H9 (cell line): ENCODE measurements around the gene PPP5C. TPM values are rescaled to one million over a fixed set of nuclear protein-coding genes. Genes with fewer than 3 reads are reported as not detected.
"Not testable (repeated sequence)": the region's sequence is repeated elsewhere in the genome, so short reads cannot be mapped to it uniquely, and the experiment has no call there.

Experiments used
- DNase-seq: peaks from one replicate; pipeline ENCODE4 v3.0.0-alpha.2; 2017
- H2AFZ ChIP-seq: one replicate; pipeline ENCODE4 v1.6.1; 2013; ENCODE audit warnings: mild to moderate bottlenecking, low read length, control low read depth, moderate library complexity
- H2AK5ac ChIP-seq: 2 replicates; pipeline ENCODE4 v1.6.1; 2013; ENCODE audit warnings: low read length, control low read depth, mixed read lengths; ENCODE audit not compliant: insufficient read length
- H2BK120ac ChIP-seq: one replicate; pipeline ENCODE4 v1.6.1; 2013; ENCODE audit warnings: low read depth, mild to moderate bottlenecking, low read length, control low read depth, inconsistent platforms; ENCODE audit not compliant: poor library complexity, severe bottlenecking
- H2BK12ac ChIP-seq: 2 replicates; pipeline ENCODE4 v1.6.1; 2013; ENCODE audit warnings: low read length, control low read depth, mixed read lengths, low read depth; ENCODE audit not compliant: insufficient read length
- H2BK15ac ChIP-seq: 2 replicates; pipeline ENCODE4 v1.6.1; 2013; ENCODE audit warnings: low read depth, low read length, control low read depth
- H2BK20ac ChIP-seq: one replicate; pipeline ENCODE4 v1.6.1; 2013; ENCODE audit warnings: low read depth, mild to moderate bottlenecking, low read length, control low read depth, inconsistent platforms; ENCODE audit not compliant: poor library complexity, severe bottlenecking
- H2BK5ac ChIP-seq: 2 replicates; pipeline ENCODE4 v1.6.1; 2013; ENCODE audit warnings: low read length, control low read depth, mixed read lengths; ENCODE audit not compliant: insufficient read length
- H3K14ac ChIP-seq: 2 replicates; pipeline ENCODE4 v1.6.1; 2013; ENCODE audit warnings: low read length, control low read depth; ENCODE audit not compliant: insufficient read depth
- H3K18ac ChIP-seq: 2 replicates; pipeline ENCODE4 v1.6.1; 2013; ENCODE audit warnings: low read depth, mild to moderate bottlenecking, mixed read lengths, low read length, control low read depth; ENCODE audit not compliant: insufficient read length
- H3K23ac ChIP-seq: 2 replicates; pipeline ENCODE4 v1.6.1; 2013; ENCODE audit warnings: low read length, control low read depth, mixed read lengths, low read depth; ENCODE audit not compliant: insufficient read length
- H3K23me2 ChIP-seq: 2 replicates; pipeline ENCODE4 v1.6.1; 2013; ENCODE audit warnings: low read depth, mild to moderate bottlenecking, mixed read lengths, low read length, control low read depth; ENCODE audit not compliant: insufficient read length, poor library complexity, severe bottlenecking
- H3K27ac ChIP-seq: 2 replicates; pipeline ENCODE4 v1.5.1; 2013; ENCODE audit warnings: low read length, control low read depth, mixed read lengths, low read depth; ENCODE audit not compliant: insufficient read length
- H3K27me3 ChIP-seq: 2 replicates; pipeline ENCODE4 v1.6.1; 2013; ENCODE audit warnings: low read length, control low read depth, inconsistent platforms; ENCODE audit not compliant: insufficient read depth
- H3K4ac ChIP-seq: 2 replicates; pipeline ENCODE4 v1.6.1; 2013; ENCODE audit warnings: low read depth, mild to moderate bottlenecking, control low read depth, inconsistent platforms, low read length, moderate library complexity
- H3K4me1 ChIP-seq: 2 replicates; pipeline ENCODE4 v1.6.1; 2013; ENCODE audit warnings: low read length, control low read depth, inconsistent platforms; ENCODE audit not compliant: insufficient read depth
- H3K4me2 ChIP-seq: 2 replicates; pipeline ENCODE4 v1.6.1; 2013; ENCODE audit warnings: low read length, control low read depth, mixed read lengths; ENCODE audit not compliant: insufficient read length, insufficient read depth
- H3K56ac ChIP-seq: 2 replicates; pipeline ENCODE4 v1.6.1; 2013; ENCODE audit warnings: low read depth, mild to moderate bottlenecking, mixed read lengths, low read length, control low read depth; ENCODE audit not compliant: insufficient read length
- H3K79me1 ChIP-seq: 2 replicates; pipeline ENCODE4 v1.6.1; 2013; ENCODE audit warnings: low read depth, mild to moderate bottlenecking, moderate library complexity, low read length, control low read depth, inconsistent platforms; ENCODE audit not compliant: insufficient read depth, poor library complexity, severe bottlenecking
- H3K79me2 ChIP-seq: 2 replicates; pipeline ENCODE4 v1.6.1; 2013; ENCODE audit warnings: low read length, control low read depth, inconsistent platforms; ENCODE audit not compliant: insufficient read depth
- H3K9ac ChIP-seq: 2 replicates; pipeline ENCODE4 v1.6.1; 2013; ENCODE audit warnings: low read length, control low read depth, mixed read lengths; ENCODE audit not compliant: insufficient read length; ENCODE audit errors: extremely low read depth
- H3K9me3 ChIP-seq: one replicate; pipeline ENCODE4 v1.6.1; 2013; ENCODE audit warnings: low read depth, low read length, inconsistent platforms; ENCODE audit not compliant: control insufficient read depth
- H3T11ph ChIP-seq: one replicate; pipeline ENCODE4 v1.6.1; 2013; ENCODE audit warnings: mild to moderate bottlenecking, low read length, control low read depth, inconsistent platforms
- H4K20me1 ChIP-seq: one replicate; pipeline ENCODE4 v1.6.1; 2013; ENCODE audit not compliant: control insufficient read depth, insufficient read length, insufficient read depth
- H4K5ac ChIP-seq: 2 replicates; pipeline ENCODE4 v1.6.1; 2013; ENCODE audit warnings: low read depth, mild to moderate bottlenecking, mixed read lengths, low read length, control low read depth; ENCODE audit not compliant: insufficient read length
- H4K8ac ChIP-seq: replicated peaks from 2 replicates; pipeline ENCODE4 v1.6.1; 2013; ENCODE audit warnings: low read length, control low read depth, mixed read lengths, low read depth; ENCODE audit not compliant: insufficient read length
- H4K91ac ChIP-seq: 2 replicates; pipeline ENCODE4 v1.6.1; 2013; ENCODE audit warnings: low read depth, mild to moderate bottlenecking, moderate library complexity, mixed read lengths, low read length, control low read depth; ENCODE audit not compliant: insufficient read length
- H3K27ac Mint-ChIP-seq, 3 experiments: 2 replicates in 2 of 3; 3 replicates in 1 of 3; pipeline ENCODE4 v1.8.0; 2020 to 2021; ENCODE audit warnings: mixed read lengths in 3 of 3, mild to moderate bottlenecking in 1 of 3, moderate library complexity in 1 of 3
- H3K27me3 Mint-ChIP-seq: 2 replicates; pipeline ENCODE4 v1.8.0; 2021; ENCODE audit warnings: low read depth, mild to moderate bottlenecking, moderate library complexity, mixed read lengths
- H3K36me3 Mint-ChIP-seq, 3 experiments: 2 replicates in 2 of 3; 3 replicates in 1 of 3; pipeline ENCODE4 v1.8.0; 2020 to 2021; ENCODE audit warnings: low read depth in 3 of 3, mixed read lengths in 3 of 3; ENCODE audit not compliant: insufficient read depth in 1 of 3
- H3K4me1 Mint-ChIP-seq, 2 experiments: 2 replicates each; pipeline ENCODE4 v1.8.0; 2020; ENCODE audit warnings: mixed read lengths in 2 of 2
- H3K4me3 Mint-ChIP-seq, 2 experiments: 2 replicates in 1 of 2; 3 replicates in 1 of 2; pipeline ENCODE4 v1.8.0; 2020 to 2021; ENCODE audit warnings: mild to moderate bottlenecking in 2 of 2, mixed read lengths in 2 of 2, moderate library complexity in 1 of 2
- H3K9me3 Mint-ChIP-seq, 2 experiments: 2 replicates in 1 of 2; 3 replicates in 1 of 2; pipeline ENCODE4 v1.8.0; 2020; ENCODE audit warnings: mild to moderate bottlenecking in 2 of 2, mixed read lengths in 2 of 2, moderate library complexity in 1 of 2
- WGBS: extraction: QIAGEN DNeasy Blood & Tissue Kit; methylation state at CpG from one replicate; pipeline ENCODE4 v1.1.7; 2013; ENCODE audit warnings: missing lambda C conversion rate, low lambda C conversion rate, mixed read lengths; ENCODE audit not compliant: insufficient read length; ENCODE audit errors: extremely low coverage; 5-methylcytosine and 5-hydroxymethylcytosine counted together
- total RNA-seq: library from RNA; stranded (reverse); gene quantifications from 2 replicates; pipeline ENCODE4 v1.2.1, GENCODE V29; 2021

PPP5C gene
- total RNA-seq, 1 experiment from 2014 or later, result 108 TPM

DNA sequence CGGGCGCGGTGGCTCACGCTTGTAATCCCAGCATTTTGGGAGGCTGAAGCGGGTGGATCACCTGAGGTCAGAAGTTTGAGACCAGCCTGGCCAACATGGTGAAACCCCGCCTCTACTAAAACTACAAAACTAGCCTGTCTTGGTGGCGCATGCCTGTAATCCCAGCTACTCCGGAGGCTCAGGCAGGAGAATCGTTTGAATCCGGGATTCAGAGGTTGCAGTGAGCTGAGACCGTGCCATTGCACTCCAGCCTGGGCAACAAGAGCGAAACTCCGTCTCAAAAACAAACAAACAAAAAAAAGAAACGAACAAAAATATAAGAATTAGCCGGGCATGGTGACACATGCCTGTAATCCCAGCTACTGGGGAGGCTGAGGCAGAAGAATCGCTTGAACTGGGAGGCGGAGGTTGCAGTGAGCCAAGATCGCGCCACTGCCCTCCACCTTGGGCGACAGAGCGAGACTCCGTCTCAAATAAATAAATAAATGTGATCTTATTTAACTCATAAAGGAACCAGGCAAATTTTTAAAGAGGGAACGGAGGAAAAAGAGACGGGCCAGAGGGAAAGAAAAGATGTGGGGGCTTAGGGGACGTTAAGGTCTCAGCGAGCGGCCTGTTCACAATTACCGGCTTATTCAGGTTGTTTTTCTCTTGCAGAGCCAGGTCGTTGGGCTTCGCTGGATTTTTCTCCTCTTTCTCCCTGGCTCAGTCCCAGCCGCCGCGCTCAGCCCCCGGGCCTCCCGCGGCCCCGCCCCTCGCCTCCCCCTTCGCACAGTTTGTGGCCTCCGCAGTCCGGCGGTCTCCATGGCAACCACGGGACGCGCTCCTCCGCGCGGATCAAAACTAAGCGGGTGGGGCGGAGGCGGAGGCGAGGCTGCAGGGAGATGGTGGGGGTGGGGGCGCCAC is 69.2 kb downstream of the PPP5C start:
- no CpG with 5 or more reads among the region's 53 CpGs for WGBS
- not testable (repeated sequence) for H2BK20ac ChIP-seq, H4K8ac ChIP-seq, H3K18ac ChIP-seq, H3T11ph ChIP-seq, H3K4me1 ChIP-seq, H2AK5ac ChIP-seq, H3K27me3 ChIP-seq, H3K14ac ChIP-seq, H3K79me2 ChIP-seq, H3K27ac ChIP-seq, H2BK15ac ChIP-seq, H4K20me1 ChIP-seq, H2BK12ac ChIP-seq, H4K91ac ChIP-seq, H3K9ac ChIP-seq, H3K9me3 ChIP-seq, H2BK5ac ChIP-seq, H3K56ac ChIP-seq, H3K36me3 Mint-ChIP-seq, H2BK120ac ChIP-seq, H3K4ac ChIP-seq, H3K79me1 ChIP-seq, H3K23ac ChIP-seq, H2AFZ ChIP-seq, H4K5ac ChIP-seq, H3K9me3 Mint-ChIP-seq
- H3K27ac Mint-ChIP-seq, result peak overlapping the region; percentile 68 to 96 (median 72)
- peaks cover 28 to 43% of the 10 kb centered on the region in 2 experiments for H3K4me1 Mint-ChIP-seq
- peak overlapping the region; percentile 17 for H3K4me2 ChIP-seq
- DNase-seq, result peak; percentile 95
- H3K4me3 Mint-ChIP-seq, result peak overlapping the region; percentile 40 to 74
- peaks cover 20% of the 10 kb centered on the region for H3K23me2 ChIP-seq
- H3K27me3 Mint-ChIP-seq, result peaks cover 15% of the 10 kb centered on the region
